ENCODE measurements around the gene FAM184A. TPM values are rescaled to one million over a fixed set of nuclear protein-coding genes. Genes with fewer than 3 reads are reported as not detected.
A peak's percentile ranks its signal among the peaks of the same experiment; 100 is the strongest.
"Not testable (repeated sequence)": the region's sequence is repeated elsewhere in the genome, so short reads cannot be mapped to it uniquely, and the experiment has no call there.

FAM184A gene
- total RNA-seq, 6 experiments from 2014 or later, result not detected

- no peaks in the 10 kb centered on the region for H3K9me3 Mint-ChIP-seq
- no peak for DNase-seq
- no peaks in the 10 kb centered on the region for H3K36me3 Mint-ChIP-seq (ENCODE audit: low read depth)
- H3K27me3 Mint-ChIP-seq (ENCODE audit: insufficient read depth), result no peaks in the 10 kb centered on the region; the same call in none of the 2 replicates
- H3K27ac Mint-ChIP-seq, result no peak overlapping the region
- H3K4me3 Mint-ChIP-seq, result no peak overlapping the region
- TF ChIP-seq CTCF (IDR thresholded peaks at IDR 0.05), result no peak
- peaks cover 18% of the 10 kb centered on the region for H3K4me1 Mint-ChIP-seq (ENCODE audit: low read depth)
Measured at GRCh38 chr6:119125576-119125975, 47.1 kb upstream of the FAM184A start.

- Mint-ChIP-seq H3K4me1 (ENCODE audit: low read depth) (peaks cover 12% of the 10 kb centered on the region), H3K4me3 (no peak overlapping the region), H3K36me3 (ENCODE audit: low read depth) (no peaks in the 10 kb centered on the region), H3K27me3 (ENCODE audit: insufficient read depth) (no peaks in the 10 kb centered on the region; the same call in none of the 2 replicates), H3K27ac (no peak overlapping the region), H3K9me3 (no peaks in the 10 kb centered on the region)
- no peak for DNase-seq
- no peak for TF ChIP-seq CTCF (IDR thresholded peaks at IDR 0.05)
Measured at GRCh38 chr6:119124079-119124824, 45.8 kb upstream of the FAM184A start.

DNA sequence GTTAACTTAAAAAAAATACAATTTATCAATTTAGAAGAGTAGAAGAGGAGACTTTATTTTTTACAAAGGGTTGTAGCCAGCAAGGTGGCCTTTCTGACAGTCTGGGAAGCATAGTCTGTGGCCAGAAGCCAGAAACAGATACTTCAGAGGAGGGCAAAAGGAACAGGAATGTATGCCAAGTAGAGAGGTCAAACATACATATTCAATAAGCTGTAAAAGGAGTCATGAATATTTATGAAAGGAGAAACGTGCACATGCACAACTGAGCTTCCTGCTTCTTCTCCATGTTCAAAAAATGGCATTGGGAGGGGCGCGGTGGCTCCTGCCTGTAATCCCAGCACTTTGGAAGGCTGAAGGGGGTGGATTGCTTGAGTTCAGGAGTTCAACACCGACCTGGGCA is 43.9 kb upstream of the FAM184A start:
- no peaks in the 10 kb centered on the region; the same call in none of the 2 replicates for H3K27me3 Mint-ChIP-seq (ENCODE audit: insufficient read depth)
- no peak for TF ChIP-seq CTCF (IDR thresholded peaks at IDR 0.05)
- DNase-seq, result no peak
- H3K4me3 Mint-ChIP-seq, result no peak overlapping the region
- no peak overlapping the region for H3K27ac Mint-ChIP-seq
- H3K4me1 Mint-ChIP-seq (ENCODE audit: low read depth), result peaks cover 7% of the 10 kb centered on the region
- H3K36me3 Mint-ChIP-seq (ENCODE audit: low read depth), result no peaks in the 10 kb centered on the region
- H3K9me3 Mint-ChIP-seq, result no peaks in the 10 kb centered on the region

DNA sequence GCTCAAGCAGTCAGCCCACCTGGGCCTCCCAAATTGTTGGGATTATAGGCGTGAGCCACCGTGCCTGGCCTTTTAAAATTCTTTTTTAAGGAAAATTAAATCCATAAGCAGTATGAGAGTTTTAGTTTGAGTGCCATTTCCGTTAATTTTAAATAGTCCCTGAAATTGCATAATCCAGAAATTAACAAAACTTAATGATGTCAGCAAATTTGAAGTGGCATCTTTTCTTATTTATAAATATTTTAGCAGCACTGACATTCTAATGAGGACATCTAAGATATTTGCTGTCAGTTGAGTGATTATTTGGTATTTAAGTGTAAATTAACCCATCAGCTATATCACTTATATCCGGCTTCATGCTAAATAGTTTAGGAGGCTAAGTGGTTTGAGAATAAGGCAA is 42.9 kb upstream of the FAM184A start:
- Mint-ChIP-seq H3K27me3 (ENCODE audit: insufficient read depth) (no peaks in the 10 kb centered on the region; the same call in none of the 2 replicates), H3K4me3 (no peak overlapping the region), H3K9me3 (no peaks in the 10 kb centered on the region), H3K27ac (no peak overlapping the region), H3K36me3 (ENCODE audit: low read depth) (no peaks in the 10 kb centered on the region), H3K4me1 (ENCODE audit: low read depth) (peaks cover 7% of the 10 kb centered on the region)
- DNase-seq, result no peak
- no peak for TF ChIP-seq CTCF (IDR thresholded peaks at IDR 0.05)

DNA sequence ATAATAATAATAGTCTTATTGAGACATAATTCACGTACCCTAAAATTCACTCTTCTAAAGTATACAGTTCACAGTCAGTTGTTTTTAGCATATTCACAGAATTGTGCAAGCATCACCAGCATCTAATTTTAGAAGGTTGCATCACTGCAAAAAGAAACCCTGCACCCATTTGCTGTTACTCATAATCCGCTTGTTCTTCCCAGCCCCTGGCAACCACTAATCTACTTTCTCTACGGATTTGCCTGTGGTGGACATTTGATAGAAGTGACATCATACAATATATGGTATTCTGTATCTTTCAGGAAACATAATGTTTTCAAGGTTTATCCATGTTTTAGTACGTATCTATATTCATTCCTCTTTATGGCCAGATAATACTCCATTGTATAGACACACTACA is 41.5 kb upstream of the FAM184A start:
- Mint-ChIP-seq H3K4me3 (no peak overlapping the region), H3K27me3 (ENCODE audit: insufficient read depth) (peaks cover 3% of the 10 kb centered on the region), H3K4me1 (ENCODE audit: low read depth) (peaks cover 7% of the 10 kb centered on the region), H3K36me3 (ENCODE audit: low read depth) (no peaks in the 10 kb centered on the region), H3K9me3 (no peaks in the 10 kb centered on the region), H3K27ac (no peak overlapping the region)
- TF ChIP-seq CTCF (IDR thresholded peaks at IDR 0.05), result no peak
- DNase-seq, result peak; percentile 53

GRCh38 chr6:119119062-119119461 is 40.6 kb upstream of the FAM184A start:
- H3K36me3 Mint-ChIP-seq (ENCODE audit: low read depth); H3K9me3 Mint-ChIP-seq; H3K27ac Mint-ChIP-seq; DNase-seq; H3K4me3 Mint-ChIP-seq; H3K27me3 Mint-ChIP-seq (ENCODE audit: insufficient read depth); H3K4me1 Mint-ChIP-seq (ENCODE audit: low read depth): not testable (repeated sequence)
